B cell (primary cell): ENCODE data around the gene FAR2. TPM values are rescaled to one million over a fixed set of nuclear protein-coding genes. Genes with fewer than 3 reads are reported as not detected.

ENCODE experiments used
- ATAC-seq: fragments of 200-7000 bp; cut with Tn5 transposase; one replicate; pipeline ENCODE4 v1.10.0; 2021; ENCODE audit warnings: low read depth, mild to moderate bottlenecking, moderate number of reproducible peaks, moderate library complexity
- CTCF ChIA-PET: fragments of 350-600 bp; sonication (Branson Sonifier 250); formaldehyde crosslinking; loops from one replicate; lab custom pipeline; 2021; ENCODE audit warnings: antibody characterized with exemption, inconsistent platforms; lab: Charles Lee
- POLR2A ChIA-PET: fragments of 350-600 bp; sonication (Branson Sonifier 250); formaldehyde crosslinking; loops from one replicate; lab custom pipeline; 2021; ENCODE audit warnings: antibody characterized with exemption; lab: Charles Lee
- DNase-seq: peaks from one replicate; pipeline ENCODE4 v3.0.0; 2013
- H2AFZ ChIP-seq: 2 replicates; pipeline ENCODE4 v1.6.1; 2012; ENCODE audit warnings: mild to moderate bottlenecking, low read depth, low read length; ENCODE audit not compliant: insufficient read depth, poor library complexity, severe bottlenecking
- H3K27ac ChIP-seq, 2 donors: 1 replicate in 1 of 2; 2 replicates in 1 of 2; pipeline ENCODE4 v1.5.1; 2012 to 2013; ENCODE audit warnings: low read length in 2 of 2, mild to moderate bottlenecking in 2 of 2, moderate library complexity in 1 of 2
- H3K27me3 ChIP-seq, 4 experiments: fragments of 200-600 bp in 1 of 4; sonication (generic) in 1 of 4; replicated peaks in 1 of 4; 1 replicate in 2 of 4; 2 replicates in 2 of 4; pipeline versions ENCODE4 v1.6.1 to v1.7.0; 2013 to 2016; ENCODE audit warnings: low read length in 3 of 4, mild to moderate bottlenecking in 2 of 4, mixed read lengths in 1 of 4, moderate library complexity in 1 of 4; ENCODE audit not compliant: insufficient read depth in 4 of 4, control insufficient read depth in 3 of 4; ENCODE audit errors: control extremely low read depth in 1 of 4
- H3K36me3 ChIP-seq, 2 experiments: replicated peaks in 1 of 2; 1 replicate in 1 of 2; 2 replicates in 1 of 2; pipeline versions ENCODE4 v1.6.1 to v1.7.1; 2013; ENCODE audit warnings: low read length in 1 of 2; ENCODE audit not compliant: insufficient read depth in 2 of 2, control insufficient read depth in 1 of 2; ENCODE audit errors: control extremely low read depth in 1 of 2, extremely low read depth in 1 of 2
- H3K4me1 ChIP-seq, 2 donors: fragments of 200-600 bp in 1 of 2; sonication (generic) in 1 of 2; 1 replicate in 1 of 2; 2 replicates in 1 of 2; pipeline versions ENCODE4 v1.5.1 to v1.6.1; 2013 to 2017; ENCODE audit warnings: low read length in 2 of 2; ENCODE audit not compliant: control insufficient read depth in 2 of 2, insufficient read depth in 2 of 2
- H3K4me2 ChIP-seq: replicated peaks from 2 replicates; pipeline ENCODE3; 2012; ENCODE audit warnings: mild to moderate bottlenecking, low read depth, low read length; ENCODE audit not compliant: poor library complexity, severe bottlenecking
- H3K4me3 ChIP-seq, 5 experiments: fragments of 200-600 bp in 1 of 5; sonication (generic) in 1 of 5; 1 replicate in 3 of 5; 2 replicates in 2 of 5; pipeline versions ENCODE4 v1.5.1 to v1.7.0; 2011 to 2016; ENCODE audit warnings: low read length in 4 of 5, mild to moderate bottlenecking in 4 of 5, low read depth in 2 of 5, control low read depth in 1 of 5, moderate library complexity in 1 of 5; ENCODE audit not compliant: insufficient read depth in 1 of 5; ENCODE audit errors: control extremely low read depth in 1 of 5, extremely low read depth in 1 of 5
- H3K79me2 ChIP-seq: fragments of 200-600 bp; sonication (generic); one replicate; pipeline ENCODE4 v1.6.0; 2016; ENCODE audit warnings: low read length; ENCODE audit not compliant: control insufficient read depth, insufficient read depth
- H3K9ac ChIP-seq: fragments of 200-600 bp; sonication (generic); 2 replicates; pipeline ENCODE4 v1.6.1; 2017; ENCODE audit warnings: mild to moderate bottlenecking, low read length, moderate library complexity
- H3K9me3 ChIP-seq, 3 donors: one replicate each; pipeline versions ENCODE4 v1.6.1 to v1.7.1; 2013; ENCODE audit warnings: low read length in 2 of 3; ENCODE audit not compliant: control insufficient read depth in 2 of 3, insufficient read depth in 1 of 3; ENCODE audit errors: control extremely low read depth in 1 of 3
- H4K20me1 ChIP-seq: 2 replicates; pipeline ENCODE4 v1.6.0; 2012; ENCODE audit warnings: mild to moderate bottlenecking, low read length; ENCODE audit not compliant: insufficient read depth, control insufficient read depth, poor library complexity, severe bottlenecking
- H3K27ac Mint-ChIP-seq: one replicate; pipeline ENCODE4 v1.8.0; 2021; ENCODE audit warnings: mixed read lengths
- H3K27me3 Mint-ChIP-seq: one replicate; pipeline ENCODE4 v1.8.0; 2021; ENCODE audit warnings: mixed read lengths
- H3K4me1 Mint-ChIP-seq: one replicate; pipeline ENCODE4 v1.8.0; 2021; ENCODE audit warnings: mixed read lengths
- H3K4me3 Mint-ChIP-seq: one replicate; pipeline ENCODE4 v1.8.0; 2021; ENCODE audit warnings: mixed read lengths
- H3K9me3 Mint-ChIP-seq: one replicate; pipeline ENCODE4 v1.8.0; 2022; ENCODE audit warnings: mixed read lengths; ENCODE audit not compliant: insufficient read depth
- CTCF ChIP-seq: fragments of 200-600 bp; IDR thresholded peaks from one replicate; pipeline ENCODE4 v1.8.0; 2022; ENCODE audit warnings: antibody characterized with exemption, mild to moderate bottlenecking
- EZH2 ChIP-seq: IDR thresholded peaks from 2 replicates; pipeline ENCODE4 v1.6.1; 2012; ENCODE audit warnings: borderline replicate concordance, low read depth, mild to moderate bottlenecking, moderate library complexity, low read length; ENCODE audit not compliant: insufficient read depth, poor library complexity, severe bottlenecking
- WGBS: methylation state at CpG from one replicate; pipeline ENCODE4 v1.1.5; 2013; ENCODE audit warnings: missing lambda C conversion rate; ENCODE audit not compliant: insufficient coverage; 5-methylcytosine and 5-hydroxymethylcytosine counted together
- intact Hi-C: fragments of 100-400 bp; cut with micrococcal nuclease; formaldehyde crosslinking; loops from one replicate; pipeline ENCODE4 v1.10.0; 2022
- polyA plus RNA-seq: library from polyadenylated mRNA; depleted of rRNA; stranded (reverse); fragments of >200 nt; gene quantifications from 2 replicates; pipeline ENCODE4 v1.2.3, GENCODE V29; 2012
- total RNA-seq, 2 donors: library from RNA; stranded (reverse); fragments of 120-200 nt in 1 of 2; gene quantifications; 1 replicate in 1 of 2; 2 replicates in 1 of 2; pipeline versions ENCODE4 v1.2.3 to v1.2.4, GENCODE V29; 2013 to 2022

Gene FAR2
- total and polyA plus RNA-seq, 2 donors (not counting 1 experiment from before 2014, with no cell fraction given) = 0.39 TPM; not detected in 1

- no peaks in the 10 kb centered on the region for H3K27me3 Mint-ChIP-seq
- H3K4me1 Mint-ChIP-seq = no peaks in the 10 kb centered on the region
- no peak overlapping the region for H3K4me3 Mint-ChIP-seq
- no peak for ATAC-seq
- no peak overlapping the region for H3K27ac ChIP-seq
- intact Hi-C loops = no loop called here
- peaks cover 10% of the 10 kb centered on the region for H3K9me3 Mint-ChIP-seq
- no peak overlapping the region for H3K27ac Mint-ChIP-seq
- H3K4me1 ChIP-seq = no peaks in the 10 kb centered on the region
- peaks cover 0 to 10% (median 0%) of the 10 kb centered on the region in 3 donors for H3K9me3 ChIP-seq
- H3K4me3 ChIP-seq = no peak overlapping the region
- no peaks in the 10 kb centered on the region for H3K27me3 ChIP-seq
- TF ChIP-seq EZH2 (no peak), CTCF (no peak)
- H3K79me2 ChIP-seq = no peaks in the 10 kb centered on the region
- no peak overlapping the region for H3K4me2 ChIP-seq
- H2AFZ ChIP-seq = no peak overlapping the region
- no peak for DNase-seq
- H3K9ac ChIP-seq = no peak overlapping the region
- no peaks in the 10 kb centered on the region for H4K20me1 ChIP-seq
- POLR2A ChIA-PET = no interaction called here
- no peaks in the 10 kb centered on the region for H3K36me3 ChIP-seq
- CTCF ChIA-PET = no interaction called here
These were observed 115.3 kb downstream of the FAR2 start for GRCh38 chr12:29264424-29264823.

- no peak overlapping the region for H3K9ac ChIP-seq
- H3K9me3 ChIP-seq = peaks cover 0 to 9% (median 0%) of the 10 kb centered on the region in 3 donors
- peaks cover 4% of the 10 kb centered on the region for H3K9me3 Mint-ChIP-seq
- H3K27me3 Mint-ChIP-seq = no peaks in the 10 kb centered on the region
- DNase-seq (no peak), ATAC-seq (no peak)
- H2AFZ ChIP-seq = no peak overlapping the region
- no peaks in the 10 kb centered on the region for H3K36me3 ChIP-seq
- H3K27ac ChIP-seq = no peak overlapping the region
- H3K4me1 Mint-ChIP-seq = no peaks in the 10 kb centered on the region
- POLR2A ChIA-PET = no interaction called here
- intact Hi-C loops = no loop called here
- no peak overlapping the region for H3K27ac Mint-ChIP-seq
- no peak overlapping the region for H3K4me3 Mint-ChIP-seq
- no peaks in the 10 kb centered on the region for H3K4me1 ChIP-seq
- no peak overlapping the region for H3K4me3 ChIP-seq
- no peaks in the 10 kb centered on the region for H4K20me1 ChIP-seq
- 96% methylated on average over 3 of the region's 5 CpGs for WGBS
- no peak overlapping the region for H3K4me2 ChIP-seq
- H3K79me2 ChIP-seq = no peaks in the 10 kb centered on the region
- TF ChIP-seq EZH2 = no peak
- CTCF ChIA-PET = no interaction called here
- no peaks in the 10 kb centered on the region for H3K27me3 ChIP-seq
These were observed 120.8 kb downstream of the FAR2 start for GRCh38 chr12:29269706-29270408.
